ENCODE results near the gene ALX4.

The ALX4 gene

DNA sequence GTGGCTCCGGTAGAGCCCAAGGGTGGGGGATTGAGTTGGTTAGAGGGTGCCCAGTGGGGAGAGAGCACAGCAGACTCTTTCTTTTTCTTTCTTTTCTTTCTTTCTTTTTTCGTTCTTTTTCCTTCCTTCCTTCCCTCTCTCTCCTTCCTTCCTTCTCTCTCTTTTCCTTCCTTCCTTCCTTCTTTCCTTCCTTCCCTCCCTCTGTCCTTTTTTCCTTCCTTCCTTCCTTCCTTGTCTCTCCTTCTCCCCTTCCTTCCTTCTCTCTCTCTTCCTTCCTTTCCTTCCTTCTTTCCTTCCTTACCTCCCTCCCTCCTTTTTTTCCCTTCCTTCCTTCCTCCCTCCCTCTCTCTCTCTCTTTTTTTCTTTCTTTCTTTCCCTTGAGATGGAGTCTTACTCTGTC is 4.8 kb upstream of the ALX4 start:
- DNase-seq: no peak

DNA sequence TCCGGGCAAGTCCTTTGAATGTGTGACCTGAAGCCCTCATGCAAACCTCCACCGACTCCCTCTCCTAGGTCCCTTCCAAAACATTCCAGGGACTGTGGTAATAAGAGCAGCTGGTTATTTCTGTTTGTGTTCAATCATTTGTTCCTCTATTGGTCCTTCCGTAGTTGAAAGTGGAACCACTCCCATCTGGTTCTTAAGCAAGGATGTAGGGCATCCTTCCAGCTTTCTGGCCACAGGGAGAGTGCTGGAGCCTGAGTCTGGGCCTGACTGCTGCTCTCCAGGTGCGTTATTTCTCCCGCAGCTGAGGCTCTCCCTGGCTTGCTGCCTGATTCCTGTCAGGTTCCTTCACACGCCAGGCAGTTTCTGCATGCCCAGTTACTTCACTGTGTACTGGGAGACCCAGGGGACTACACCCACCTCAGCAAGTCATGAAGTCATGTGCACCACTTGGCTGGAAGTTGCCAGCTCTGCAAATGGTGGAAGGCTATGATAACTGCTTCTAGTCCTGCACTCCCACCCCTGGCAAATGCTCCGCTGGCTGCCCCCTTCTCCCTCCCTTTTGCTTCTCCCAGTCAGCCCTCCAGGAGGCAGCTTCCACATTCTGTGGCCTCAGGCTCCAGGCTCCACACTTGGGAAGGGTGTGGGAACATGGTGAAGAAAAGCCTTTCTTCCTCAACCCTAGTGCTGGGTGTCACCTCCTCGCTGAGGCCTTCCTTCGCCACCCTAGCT is 4.0 kb upstream of the ALX4 start:
- no peak for DNase-seq

DNA sequence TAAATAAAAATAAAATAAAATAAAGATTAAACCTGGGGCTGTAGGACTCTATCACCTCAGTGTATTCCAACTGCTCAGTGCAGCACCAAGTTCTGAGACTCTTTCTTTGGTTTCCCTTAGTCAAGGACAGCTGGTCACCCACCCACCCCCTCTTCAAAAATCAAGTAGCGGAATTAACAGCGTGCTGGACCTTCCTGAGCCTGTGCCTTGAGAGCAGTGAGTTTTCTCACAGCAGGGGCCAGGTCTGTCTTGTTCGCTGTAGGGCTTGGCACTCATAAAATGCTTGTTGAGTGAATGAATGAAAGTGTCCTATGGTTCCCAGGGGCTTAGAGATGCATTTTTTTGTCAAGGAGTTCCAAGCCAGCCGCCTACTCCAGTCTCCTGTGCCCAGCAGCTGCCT is 2.9 kb upstream of the ALX4 start:
- no peak for DNase-seq

DNA sequence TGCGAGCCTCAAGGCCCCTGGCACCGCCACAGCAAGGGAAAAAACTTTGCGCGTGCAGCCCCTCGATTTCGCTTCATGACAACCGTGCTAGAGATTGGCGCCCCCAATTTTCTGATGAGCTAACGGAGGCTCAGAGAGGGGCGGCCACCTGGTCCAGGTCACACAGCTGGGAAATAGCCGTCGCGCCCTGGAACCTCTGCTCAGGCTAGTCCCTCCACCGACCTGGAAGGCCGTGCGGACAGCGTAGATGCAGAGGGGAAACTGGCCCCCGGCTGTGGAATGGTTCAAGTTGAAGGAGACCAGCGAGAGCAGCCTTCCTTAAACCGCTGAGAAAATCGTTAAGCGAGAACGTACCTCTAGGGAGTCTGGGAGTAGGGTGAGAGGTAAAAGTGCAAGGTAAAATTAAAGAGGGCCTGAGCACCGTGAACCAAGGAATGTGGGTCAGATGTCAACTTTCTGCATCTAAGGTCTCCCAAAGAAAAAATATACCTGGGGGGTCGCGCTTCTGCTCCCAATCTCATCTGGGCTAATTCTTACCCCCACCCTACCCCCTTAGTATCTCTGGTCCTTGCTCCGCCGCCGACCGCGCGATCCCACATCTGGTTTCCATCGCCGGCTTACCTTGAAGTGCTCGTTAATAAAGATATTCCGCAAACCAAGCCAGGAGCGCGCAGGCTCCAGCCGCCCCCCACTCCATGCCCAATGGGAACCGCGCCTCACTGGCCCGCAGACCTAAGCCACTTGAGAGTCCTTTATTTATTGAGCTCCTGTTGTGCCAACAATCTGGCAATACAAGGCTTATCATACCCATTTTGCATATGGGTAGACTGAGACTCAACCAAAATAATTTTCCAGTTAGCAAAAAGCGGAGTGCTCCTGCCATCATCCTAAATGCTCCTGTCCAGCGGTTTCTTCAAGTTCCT is 1.7 kb upstream of the ALX4 start:
- no peak for DNase-seq

DNA sequence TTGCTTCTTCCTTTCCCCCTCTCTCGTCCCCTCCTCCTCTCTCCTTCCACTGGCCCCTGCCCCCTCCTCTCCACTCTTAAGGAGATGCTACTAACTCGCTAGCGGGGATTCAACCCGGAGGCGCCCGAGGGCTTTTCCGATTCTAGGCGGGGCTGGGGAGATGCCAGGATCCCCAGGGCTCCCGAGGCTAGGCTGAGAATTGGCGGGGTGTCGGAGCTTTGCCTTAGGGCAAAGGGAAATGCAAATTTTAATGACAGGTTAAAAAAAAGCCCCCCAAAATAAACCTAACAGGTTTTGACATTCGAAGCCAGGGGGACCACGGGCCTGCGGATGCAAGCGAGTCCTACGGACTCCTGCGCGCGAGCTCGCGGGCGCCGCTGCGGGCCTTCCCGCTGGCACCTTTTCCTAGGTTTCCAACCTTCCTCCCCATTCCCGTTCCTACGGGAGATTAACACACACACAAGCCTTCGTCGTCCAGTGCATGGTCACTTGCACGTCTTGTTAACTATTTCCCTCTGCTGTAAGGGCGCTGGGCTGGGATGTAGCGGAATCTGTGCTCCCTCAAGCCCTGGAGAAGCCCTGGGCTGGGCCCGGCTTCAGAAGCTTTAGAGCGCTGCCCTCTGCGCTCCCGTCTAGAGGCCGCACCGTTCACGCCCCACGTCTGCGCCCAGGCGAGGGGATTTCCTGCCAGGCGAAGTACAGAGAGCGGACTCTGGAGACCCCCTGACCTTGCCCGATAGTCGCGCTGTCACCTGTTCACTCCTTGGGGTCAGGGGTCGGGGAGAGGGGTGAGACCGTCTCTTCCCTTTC is 729 bp upstream of the ALX4 start:
- no peak for DNase-seq

DNA sequence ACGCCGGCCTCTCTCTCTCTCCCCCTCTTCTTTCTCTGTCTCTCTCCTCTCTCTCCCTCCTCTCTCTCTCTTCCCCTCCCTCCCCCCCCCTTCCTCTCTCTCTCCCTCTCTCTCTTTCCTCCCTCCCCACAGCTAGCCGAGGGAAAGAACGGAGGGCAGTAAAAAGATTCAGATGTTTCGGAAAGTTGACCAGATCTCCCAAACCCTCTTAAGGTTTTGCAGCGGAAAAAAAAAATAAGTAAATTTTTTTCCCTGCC is 195 bp upstream of the ALX4 start:
- DNase-seq: no peak

DNA sequence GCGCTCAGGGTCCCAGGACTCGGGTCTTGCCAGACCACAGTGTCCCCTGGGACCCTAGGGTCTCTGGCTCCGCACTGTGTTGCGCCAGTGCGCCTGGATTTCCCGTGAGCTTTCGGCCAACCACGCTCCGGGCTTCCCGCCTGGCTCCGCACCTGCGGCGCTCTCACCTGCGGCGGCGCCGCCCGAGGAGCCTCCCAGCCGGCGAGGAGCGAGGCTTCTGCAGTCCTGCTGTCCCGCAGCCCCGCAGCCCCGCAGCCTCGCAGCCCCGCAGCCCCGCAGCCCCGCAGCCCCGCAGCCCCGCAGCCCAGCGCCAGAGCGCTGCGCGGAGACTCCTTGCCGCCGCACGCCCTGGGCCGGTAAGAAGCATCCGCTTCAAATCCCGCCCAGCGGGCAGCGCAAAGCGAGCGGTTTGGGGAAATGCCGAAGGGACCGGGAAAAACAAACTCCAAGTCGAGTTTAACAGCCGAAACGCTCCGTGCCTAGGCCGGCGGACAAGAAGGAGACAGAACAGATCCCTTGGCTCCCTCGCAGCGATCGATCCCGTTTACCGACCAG is 939 bp downstream of the ALX4 start:
- DNase-seq: no peak

DNA sequence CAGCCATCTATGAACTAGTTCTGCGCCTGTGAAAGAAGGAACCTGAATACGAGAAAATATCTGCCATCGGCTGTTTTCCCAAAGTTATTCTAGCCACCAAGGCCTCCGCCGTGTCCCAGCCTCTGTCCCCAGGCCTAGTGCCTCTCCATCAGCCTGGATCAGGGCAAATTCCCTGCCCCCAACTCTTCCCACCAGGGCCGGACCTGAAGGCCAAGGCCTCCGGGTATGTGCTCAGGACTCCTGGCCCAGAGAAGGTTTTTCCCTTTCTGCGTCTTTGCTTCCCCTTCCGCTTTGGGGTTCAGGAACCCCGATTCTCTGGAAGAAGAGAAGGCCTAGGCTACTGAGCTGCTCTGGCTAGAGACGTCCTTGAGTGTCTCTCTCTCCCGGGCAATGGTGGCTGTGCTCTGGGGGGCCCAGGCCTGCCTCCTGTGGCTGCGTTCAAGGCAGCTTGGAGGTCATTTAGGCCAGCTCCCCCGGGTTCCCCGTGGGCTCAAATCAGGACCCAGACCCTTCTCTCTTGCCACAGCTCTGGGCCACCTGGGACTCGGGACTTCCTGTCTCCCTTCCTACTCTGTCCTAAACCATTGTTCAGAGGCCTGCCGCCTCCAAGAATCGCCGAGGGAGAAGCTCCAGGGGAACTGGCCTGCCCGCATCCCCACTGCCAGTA is 1.6 kb downstream of the ALX4 start:
- no peak for DNase-seq

DNA sequence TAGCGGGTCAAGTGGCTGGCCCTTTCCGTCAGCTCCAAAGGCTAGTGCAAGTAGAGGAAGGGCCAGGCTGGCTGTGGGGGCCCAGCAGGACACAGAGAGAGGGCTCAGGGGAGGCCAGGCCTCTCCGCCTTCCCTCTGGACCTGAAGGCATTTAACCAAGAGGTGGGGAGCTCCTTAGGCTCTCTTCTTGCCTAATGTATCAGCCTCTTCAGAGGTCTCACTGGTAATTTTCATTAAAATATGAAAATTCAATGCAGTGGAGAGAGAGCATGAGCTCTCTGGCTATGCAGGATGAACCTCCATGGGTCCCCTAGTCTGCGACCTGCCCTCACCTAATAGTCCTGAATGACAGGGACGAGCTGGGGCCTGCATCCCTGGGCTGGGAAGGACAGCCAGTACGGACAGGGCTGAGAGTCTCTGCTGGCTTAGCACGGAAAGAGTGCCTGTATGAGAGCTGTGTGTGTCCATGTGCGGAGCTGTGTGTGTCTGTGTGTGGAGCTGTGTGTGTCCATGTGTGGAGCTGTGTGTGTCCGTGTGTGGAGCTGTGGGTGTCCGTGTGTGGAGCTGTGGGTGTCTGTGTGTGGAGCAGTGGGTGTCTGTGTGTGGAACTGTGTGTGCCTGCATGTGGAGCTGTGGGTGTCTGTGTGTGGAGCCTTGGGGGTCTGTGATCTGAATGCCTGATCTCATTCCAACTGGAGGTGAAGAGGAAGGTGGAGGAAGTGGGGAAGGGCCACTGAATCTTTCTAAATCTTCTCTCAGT is 2.4 kb downstream of the ALX4 start:
- no peak for DNase-seq

DNA sequence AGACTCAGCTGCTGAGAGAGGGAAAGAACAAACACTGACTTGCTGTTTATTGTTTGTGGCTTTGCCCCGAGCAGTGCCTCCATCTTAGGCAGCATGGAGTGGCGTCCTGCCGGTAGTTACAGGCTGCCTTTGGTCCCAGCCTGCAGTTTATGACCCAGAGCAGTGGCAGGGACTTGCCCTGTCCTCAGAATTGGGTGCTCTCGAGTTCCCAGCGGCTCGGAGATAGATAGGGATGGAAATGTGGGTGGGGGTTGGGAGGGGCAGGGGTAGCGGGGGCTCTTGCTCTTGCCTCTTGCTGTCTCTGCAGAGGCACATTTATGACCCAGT is 3.1 kb downstream of the ALX4 start:
- DNase-seq: no peak

DNA sequence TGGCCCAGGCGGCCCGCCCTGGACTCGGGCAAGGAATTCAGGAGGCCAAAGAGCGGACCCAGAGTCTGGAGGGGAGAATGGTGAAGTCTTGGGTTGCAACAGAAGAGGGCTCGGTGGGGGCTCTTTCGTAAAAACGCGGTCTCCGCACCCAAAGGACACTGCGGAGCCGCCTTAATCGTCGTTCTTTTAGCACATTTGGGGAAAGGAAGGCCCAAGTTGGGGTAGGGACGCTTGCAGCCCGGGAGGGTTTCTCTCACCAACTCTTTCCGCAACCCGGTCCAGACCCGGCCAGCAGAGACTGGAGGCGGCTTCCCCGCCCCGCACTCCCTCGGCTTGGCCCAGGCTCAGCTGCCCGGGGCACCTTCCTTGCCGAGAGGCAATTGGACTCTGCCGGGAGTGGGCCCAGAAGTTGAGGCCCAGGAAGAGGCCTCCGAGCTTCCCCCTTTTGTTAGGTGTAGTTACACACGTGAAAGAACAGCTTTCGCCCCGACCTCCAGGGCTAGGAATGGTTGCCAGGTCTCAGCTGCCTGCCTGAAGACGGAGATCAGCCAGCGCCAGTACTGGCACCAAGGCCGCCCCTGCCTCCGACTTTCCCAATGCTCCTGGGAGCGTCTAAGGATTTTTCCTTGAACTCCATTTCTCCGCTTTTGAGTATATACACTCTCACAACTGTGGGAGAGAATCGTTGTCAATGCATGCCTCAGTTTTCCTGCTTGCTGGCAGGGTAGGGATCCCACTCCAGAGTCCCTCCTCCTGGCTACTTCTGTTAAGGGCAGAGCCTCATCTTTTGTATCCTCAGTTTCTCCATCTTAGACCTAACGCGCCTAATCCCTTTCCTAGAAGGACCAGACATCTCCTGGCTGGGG is 3.7 kb downstream of the ALX4 start:
- no peak for DNase-seq

DNA sequence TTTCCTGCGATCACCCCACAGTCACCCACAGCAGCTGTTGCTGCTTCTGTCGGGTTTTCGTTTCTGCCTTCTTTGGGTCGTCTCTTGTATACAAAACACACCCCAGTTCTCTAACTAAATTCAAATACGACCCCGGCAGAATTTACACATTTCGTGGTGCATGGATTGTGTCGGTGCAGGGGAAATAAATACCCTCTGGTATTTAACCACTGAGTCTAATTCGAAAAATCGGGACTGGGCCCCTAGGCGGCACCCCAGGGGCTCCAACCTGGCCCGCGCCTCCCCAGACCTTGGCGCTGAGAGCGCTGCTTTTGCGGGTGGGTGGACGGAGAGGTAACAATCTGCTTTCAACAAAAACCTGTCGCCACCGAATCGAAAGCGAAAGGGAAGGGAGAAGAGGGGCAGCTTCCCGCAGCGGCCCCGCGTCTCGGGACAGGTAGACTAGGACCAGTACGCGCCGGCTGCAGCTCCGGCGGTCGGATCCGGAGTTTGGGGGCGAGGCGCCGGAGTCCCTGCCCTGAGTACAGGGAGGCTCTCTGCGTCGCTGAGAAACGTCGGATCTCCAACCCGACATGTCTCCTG is 4.4 kb downstream of the ALX4 start:
- DNase-seq: no peak

DNA sequence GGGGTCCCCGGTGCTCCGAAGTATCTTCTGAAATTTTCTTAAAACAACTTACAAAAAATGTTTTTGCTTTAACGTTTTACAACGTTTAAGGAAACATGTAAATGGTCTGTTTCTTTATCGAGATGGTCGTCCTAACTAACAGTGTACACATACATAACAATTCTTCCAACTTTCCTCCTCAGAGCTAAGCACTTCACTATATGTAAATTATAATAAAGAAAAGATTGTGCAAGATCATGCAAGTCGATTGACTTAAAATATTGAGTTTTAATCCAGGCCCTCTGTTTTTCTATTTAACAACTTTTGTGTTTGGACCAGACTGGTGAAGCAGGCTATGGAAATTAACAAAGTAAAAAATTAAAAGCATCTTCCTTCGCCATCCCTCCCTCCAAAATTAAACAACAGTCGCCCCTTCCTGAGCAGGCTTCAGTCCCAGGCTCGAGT is 4.9 kb downstream of the ALX4 start:
- no peak for DNase-seq

DNA sequence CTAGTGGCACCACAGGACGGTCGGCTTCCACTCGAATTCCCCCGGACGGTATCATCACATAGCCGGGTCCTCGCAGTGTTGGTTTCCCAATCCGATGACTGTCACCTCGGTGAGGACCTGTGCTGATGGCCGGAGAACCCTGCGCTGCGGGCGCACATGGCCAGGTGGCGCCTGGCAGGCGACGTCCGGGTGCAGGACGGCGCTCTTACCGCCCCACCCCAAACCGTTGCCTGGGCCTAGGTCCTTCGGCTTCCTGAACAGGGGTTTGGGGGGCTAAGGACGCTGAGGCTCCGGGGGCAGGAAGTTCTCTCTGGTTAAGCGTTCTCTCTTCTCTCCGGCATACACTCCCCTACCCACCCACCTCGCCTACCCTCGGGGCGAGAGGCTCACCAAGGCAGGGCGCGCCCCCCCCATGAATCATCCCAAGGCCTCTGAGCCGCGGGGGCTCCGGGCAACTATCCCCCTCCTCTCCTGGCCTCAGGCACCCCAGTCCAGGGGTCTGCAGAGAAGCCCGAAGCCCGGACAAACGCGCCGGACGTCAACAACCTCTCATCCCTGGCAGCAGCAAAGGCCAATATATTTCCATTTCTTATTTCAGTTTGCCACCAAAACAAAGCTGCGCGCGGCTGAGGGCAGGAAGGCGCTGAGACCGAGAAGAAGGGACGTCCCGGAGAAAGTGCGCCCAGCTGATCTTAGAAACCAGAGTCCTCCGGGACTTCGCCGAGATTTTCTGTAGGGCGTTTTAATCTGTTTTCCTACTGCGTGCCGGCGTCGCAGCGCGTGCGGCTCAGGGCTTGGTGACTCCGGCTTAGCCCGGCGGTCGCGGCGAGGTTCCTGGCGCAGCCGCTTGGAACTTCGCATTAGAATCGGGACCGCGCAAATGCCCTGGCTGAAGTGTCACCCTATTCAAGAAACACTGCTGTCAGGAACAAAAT is 5.6 kb downstream of the ALX4 start:
- no peak for DNase-seq

DNA sequence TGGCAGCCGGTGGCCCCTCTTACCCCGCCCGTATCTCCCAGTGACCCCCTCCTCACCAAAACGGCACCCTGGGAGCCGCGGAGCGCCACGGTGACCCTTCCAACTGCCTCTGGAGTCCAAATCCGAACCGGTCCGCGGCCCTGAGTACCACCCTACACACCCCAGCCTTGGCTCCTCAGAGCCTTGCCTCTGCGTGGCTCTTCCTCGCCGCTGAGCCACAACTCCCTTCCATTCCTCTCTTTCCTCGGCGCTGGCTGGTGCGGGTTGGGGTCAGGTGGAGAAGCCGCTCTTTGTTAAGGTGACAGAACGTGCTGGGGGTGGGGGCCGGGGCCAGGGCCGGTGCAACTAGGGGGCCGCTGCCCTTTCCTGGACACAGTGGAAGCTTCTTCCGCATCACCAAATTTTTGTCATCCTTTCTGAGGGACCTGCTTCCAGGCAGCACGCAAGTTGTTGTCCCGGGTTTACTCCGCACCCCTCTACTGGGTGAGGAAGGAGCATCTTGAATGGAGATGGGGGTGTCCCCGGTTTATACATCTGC is 6.5 kb downstream of the ALX4 start:
- no peak for DNase-seq

DNA sequence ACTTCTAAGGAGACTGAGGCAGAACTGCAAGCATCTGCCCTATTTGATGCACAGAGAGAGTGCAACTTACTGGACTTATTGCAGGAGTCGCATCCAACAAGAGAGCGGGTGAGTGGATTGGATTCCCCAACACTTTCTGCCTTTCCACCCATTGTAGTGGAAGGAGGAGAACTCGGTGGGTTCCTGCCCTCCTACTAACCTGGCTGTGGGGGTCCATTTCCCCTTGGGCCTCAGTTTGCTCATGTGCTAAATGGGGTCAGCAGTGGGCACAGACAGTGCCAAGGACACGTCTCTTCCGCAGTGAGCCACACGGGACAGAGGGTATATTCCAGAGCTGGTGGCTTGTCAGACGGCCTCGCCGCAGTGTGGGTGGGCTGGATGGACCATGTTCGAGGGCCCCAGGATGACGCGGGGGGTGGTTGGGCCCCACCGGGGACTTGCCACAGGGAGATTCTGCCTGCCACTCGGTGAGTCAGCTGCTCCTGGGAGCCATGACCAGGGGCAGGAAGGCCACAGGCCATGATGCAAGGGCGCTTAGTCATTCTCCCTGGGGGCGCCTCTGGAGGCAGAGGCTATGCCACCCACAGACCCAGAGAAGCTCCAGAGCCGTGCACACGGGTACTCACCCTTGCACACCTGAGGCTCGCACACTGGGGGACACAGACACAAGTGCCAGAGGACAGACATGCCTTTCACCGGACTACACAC is 8.2 kb downstream of the ALX4 start:
- no peak for DNase-seq

DNA sequence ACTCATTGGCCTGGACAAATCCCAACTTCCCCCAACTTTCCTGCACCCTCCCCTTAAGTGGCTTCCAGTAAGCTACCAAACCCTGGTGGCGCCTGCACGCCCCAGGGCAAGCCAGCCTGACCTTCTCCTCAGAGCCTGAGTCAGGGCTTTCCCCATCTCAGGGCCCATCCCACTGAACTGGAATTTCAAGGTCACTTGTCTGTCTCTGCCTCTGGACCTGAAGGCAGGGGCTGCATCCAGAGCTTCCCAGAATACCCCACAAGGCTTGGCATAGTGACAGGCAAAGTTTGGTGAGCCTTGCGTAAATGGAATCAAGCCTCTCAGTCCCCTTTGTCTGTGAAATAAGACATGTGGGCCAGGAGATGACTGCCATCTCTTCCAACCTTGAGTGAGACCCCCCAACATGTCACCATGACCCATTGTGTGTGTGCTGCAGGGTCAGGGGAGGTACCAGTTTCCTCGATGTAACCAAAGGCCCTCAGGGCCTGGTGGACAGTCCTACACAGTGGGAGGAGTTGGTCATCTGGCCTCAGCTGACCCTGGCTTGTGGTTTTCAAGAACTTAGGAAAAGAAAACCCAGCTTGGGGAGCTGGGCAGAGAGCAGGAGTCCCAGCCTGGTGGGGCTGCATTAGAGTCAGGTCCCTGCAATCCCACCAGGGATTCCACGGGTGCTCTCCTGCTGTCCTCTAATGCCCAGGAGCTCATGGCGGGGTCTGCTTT is 8.9 kb downstream of the ALX4 start:
- DNase-seq: no peak

DNA sequence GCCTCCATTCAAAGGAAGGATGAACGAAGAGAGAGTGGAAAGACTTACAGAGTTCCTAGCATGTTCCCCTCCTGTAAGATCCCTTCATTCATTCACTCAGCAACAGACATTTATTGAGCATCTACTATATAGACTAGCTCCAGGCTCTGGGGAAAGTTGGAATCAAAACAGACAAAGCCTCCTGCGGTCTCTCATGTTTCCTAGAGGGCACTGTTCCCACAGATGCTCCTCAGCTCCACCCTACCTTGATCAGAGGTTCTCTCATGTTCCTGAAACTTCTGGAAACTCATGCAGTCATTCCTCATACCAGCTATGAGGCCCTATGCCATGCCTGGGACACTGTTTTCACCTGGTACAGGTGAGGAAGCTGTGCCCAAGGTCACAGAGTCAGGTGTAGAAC is 11.1 kb downstream of the ALX4 start:
- no peak for DNase-seq
